Activated naive CD4-positive, alpha-beta T cell treated with Interleukin-2 at 50 U/mL for 16 hours (primary cell): Measurements from ENCODE around the gene NEK7.

Source experiments
- DNase-seq: peaks from one replicate; pipeline ENCODE4 v3.0.0-alpha.2; 2020

NEK7 gene

DNA sequence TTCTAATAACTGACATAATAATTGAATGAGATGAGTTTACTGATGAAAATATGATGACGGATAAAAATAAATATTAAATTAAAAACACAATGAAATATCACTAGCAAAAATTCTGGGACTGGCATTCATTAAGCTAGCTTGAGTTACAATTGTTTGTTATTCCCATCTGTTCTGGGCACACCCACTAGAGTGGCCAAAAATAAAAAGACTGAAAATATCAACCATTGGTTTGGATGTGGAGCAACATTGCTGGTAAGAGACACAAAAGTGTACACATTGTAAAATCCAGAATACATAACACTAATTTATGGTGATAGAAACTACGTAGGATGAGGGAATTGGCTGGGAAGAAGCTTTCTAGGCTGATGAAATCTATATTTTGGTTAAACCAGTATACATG, 9.6 kb upstream of the NEK7 start:
- DNase-seq = no peak

DNA sequence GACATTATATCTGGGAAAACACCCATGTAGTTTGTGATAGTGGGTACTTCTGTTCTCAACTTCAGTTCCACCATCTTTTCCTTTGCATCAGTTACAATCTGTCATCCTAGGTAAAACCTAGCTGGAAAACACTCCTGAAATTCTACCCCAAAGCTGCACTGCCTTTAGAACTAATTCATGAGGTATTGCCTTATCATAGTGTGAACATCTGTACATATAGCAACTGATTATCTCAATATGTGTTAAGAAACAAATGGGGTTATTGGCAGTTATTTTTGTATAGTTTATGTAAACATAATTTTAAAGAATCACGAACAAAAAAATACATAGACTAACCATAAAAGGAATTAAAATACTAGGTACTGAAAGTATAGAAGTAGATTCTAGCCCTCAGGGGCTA, 6.4 kb upstream of the NEK7 start:
- DNase-seq = no peak

DNA sequence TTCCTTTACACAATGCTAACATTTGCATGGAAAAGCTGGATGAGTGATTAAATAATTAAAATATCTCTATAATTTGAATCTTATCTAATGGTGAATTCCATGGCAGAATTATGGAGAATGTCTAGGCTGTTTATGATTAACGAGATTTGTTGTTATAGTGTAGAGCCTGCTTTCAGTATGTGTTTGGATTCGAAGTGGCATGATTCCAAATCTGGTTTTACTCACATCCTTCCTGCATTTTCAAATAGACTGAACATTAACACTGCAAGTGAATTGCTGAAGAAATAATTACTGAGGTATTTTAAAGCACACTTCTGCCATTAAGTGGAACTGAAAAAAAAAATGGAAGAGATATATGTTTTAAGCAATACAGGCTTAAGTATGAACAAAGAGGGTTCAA, 5.1 kb upstream of the NEK7 start:
- no peak for DNase-seq

DNA sequence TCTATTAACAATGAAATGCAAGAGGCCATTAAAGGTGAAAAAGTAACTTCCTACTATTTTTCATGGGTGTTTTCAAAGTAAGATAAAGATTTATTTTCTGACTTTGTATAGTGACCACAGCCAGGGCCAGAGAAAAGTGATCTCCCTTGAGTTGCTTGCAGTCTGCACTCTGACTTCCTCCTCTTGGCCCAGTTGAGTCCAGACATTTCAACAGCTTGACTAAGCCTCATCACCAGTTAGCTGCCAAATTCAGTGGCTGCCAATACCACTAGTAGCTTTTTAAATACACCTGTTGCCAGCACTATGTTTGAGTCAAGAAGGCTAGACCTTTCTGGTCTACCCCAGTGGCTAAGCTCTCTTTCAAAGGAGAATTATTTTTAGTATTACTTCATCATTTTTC, 3.7 kb upstream of the NEK7 start:
- no peak for DNase-seq

DNA sequence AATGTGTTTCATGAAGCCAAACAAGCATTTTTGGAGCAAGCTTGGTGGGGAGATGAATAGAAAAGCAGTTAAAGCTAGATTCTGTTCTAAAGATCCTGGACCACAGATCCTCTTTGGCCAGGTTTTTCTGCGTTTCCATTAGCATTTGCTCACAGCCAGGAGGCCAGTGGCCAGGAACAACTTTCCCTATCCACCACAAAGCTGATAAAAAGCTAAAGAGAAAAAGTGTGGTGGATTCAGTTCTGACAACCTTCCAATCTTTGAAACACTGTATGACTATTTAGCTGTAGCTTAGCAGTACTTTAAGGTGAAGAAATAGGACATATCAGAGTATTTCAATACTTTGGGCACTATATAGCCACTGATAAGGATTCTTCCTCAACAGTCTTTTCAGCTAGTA, 3.0 kb upstream of the NEK7 start:
- no peak for DNase-seq

DNA sequence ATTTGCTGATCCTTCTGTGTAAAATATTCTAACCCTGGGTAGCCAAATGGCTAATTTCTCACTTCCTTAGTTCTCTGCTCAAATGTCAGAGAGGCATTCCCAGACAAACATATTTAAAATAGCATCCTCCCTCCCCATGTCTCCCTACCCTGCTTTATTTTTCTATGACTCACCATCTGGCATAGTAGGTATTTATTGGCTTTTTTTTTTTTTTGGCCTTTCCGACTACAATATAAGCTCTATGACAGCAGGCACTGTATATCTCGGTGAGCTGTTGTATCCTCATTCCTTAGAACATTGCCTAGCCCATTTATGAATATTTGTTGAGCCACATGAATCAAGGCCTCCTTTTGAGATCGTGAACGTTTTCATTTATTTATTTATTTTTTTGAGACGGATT, 1.5 kb upstream of the NEK7 start:
- no peak for DNase-seq

DNA sequence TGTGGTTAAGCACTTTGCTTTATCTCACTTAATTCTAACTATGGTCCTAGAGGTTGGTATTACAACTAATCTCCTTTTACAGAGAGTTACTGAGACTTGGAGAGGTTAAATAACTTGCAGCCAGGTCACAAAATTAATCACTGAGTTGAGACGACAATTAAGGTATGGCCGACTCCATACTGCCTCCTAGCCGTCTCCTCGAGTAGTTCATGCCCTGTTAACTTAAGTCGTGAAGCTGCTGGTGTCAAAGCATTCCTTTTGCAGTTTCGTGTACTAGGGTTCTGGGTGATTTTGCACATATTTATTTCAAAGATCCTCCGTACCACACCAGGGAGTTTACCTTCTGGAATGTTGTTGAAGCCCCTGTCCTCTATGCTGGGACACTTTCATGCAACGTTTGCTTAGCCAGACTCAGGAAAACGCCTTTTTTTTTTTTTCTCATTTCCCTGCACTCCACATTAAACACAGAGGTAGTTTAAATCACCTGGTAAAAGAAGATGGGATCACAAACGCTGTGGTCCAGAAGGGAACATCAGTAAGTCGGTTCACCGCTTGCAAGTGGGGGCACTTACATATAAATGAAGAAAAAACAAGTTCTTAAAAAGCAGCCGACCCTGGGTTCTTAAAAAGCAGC, 570 bp upstream of the NEK7 start:
- peak; percentile 79 for DNase-seq

DNA sequence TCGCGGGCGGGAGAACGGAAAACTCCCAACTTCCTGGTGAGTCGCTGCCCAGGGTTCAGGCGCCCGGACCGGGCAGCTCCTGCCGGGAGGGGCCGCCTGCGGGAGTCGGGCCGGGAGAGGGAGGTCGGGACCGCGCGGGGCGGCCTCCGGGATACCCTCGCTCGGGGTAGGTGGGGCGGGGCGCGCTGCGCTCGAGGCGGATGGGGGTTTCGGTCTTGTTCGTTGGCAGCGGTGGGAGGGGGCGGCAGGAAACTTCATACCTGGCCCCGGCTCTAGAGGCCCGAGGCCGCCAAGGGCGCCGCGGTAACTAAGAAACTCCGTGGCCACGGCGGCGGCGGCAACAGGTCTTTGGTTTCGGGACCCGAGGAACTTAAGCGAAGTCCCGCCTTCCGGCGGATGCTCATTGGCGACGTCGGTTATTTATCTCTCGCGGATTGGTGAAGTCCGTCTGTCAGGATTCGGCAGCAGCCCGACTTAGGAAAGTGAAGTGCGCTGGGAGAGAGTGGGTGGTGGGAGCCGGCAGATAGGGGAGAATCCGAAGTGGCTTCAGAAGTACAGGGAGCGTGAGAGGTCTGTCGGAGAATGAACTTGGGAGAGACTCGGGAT, 546 bp downstream of the NEK7 start:
- peak; percentile 86 for DNase-seq

DNA sequence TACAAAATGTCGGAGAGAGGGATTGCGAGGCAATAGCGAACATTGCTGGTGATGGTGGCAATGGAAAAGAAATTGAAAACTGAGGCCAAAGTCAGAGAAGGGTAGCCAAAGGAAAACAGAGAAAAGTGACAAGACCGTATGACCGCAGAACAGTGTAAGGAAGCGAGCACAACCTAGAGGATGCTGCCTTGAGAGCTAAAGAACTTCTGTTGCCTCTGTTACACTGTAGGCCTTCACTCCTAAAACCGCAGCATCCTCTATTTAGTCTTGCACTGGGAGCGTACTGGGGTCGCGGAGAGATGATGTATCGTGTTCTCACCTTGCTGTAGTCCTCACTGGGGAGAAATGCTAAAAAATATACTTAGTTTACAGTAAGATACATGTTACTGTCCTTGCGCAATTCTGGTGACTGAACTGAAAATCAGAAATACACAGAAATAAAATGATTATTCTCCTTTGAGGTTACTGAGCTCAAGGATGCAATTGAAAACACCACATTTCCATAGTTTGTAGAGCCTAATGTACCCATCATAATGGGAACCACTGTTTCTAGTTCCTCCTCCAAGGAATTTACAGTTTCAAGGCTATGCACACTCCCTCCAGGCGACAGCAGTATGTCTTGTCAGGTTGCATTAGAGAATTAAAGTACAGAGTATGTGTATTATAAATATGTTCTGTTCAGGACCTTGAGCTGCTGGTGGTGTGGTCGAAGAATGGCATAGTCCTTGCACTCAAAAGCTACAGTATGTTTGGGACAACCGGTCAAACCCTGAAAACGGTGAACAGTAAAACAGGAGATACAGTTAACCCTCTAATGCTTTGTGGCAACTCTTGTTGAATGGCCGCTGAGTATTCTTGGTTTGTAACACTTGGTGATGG, 1.3 kb downstream of the NEK7 start:
- DNase-seq = no peak

DNA sequence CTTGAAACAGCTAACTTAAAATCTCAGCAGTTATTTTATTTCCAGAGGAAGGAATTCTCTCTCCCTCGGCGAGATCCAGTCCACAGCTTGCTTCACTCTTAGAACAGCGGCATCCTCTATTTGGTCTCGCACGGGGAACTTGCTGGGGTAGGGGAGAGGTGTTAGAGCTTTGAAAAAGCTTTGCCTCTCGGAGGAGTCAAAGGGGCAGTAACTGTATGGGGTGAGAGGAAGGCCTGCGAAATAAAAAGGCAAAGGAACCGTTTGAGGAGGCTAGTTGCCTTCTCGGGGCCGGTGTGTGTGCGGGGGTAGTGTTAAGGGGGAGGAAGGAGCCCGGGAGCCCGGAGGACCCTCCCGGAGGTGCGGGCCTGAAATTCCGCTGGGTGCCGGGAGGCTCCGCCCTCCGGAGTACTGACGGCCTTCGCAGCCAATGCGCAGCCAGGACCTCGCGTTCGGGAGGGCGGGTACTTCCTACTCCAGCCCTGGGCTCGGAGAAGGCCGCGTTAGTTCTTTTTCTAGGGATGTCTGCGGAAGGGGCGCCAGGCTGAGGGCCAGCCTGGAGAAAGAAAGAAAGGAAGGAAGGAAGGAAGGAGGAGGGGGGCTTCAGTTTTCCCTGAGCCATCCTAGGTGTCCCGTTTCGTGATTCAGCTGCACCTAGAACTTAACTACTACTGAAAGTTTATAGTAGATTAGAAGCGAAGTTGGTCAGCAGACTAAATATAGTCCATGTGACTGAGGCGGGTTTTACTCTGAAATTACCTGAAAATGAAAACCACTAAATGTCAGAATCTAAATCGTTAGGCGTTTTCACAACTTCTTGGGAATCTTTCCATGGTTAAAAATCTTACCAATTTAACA, 2.2 kb downstream of the NEK7 start:
- DNase-seq = peak; percentile 88

DNA sequence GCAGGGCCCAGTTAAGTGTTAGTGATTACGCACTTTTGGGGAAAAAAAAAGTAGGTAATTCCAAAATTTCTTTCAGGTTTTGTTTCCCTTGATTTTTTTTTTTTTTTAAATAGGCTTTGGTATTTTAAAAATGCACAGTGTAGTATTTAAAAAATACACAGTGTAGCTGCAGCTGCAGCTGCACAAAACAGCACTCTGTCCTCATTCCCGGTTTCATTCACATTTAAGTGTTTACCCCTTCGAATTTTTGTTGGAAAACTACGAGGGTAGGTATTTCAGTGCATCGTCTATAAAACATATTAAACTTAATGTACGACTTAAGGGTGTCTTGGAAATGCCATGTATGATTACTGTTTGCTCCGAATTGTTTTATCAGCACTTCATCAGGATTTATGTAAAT, 3.4 kb downstream of the NEK7 start:
- DNase-seq = no peak

DNA sequence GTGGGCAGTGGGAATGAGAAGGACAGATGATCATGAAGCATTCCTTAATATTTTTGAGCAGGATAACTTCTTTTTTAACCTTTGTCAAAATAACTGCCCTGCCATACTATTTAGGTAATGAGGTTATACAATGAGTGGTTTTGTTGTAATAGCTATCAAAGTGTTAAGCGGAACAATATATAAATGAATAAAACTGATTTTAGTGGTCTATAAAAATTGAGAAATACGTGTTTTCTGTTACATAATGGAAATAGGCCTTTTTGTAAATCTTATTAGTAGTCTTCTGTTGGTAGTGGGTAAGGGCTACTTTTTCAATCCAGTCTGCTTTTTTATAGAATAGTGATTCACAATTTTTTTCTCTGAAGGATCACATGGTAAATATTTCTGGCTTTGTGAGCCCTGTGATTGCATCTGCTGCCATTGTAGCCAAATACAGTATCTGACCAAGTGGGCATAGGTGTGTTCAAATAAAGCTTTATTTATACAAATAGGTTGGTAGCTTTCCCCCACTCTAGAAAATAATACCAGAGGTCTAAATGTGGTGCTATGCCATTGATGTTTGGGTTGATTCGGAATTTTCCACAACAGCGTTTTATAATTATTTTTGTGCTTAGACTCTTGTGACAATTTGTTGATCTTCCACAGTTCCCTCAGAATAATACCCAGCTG, 4.3 kb downstream of the NEK7 start:
- DNase-seq = no peak

DNA sequence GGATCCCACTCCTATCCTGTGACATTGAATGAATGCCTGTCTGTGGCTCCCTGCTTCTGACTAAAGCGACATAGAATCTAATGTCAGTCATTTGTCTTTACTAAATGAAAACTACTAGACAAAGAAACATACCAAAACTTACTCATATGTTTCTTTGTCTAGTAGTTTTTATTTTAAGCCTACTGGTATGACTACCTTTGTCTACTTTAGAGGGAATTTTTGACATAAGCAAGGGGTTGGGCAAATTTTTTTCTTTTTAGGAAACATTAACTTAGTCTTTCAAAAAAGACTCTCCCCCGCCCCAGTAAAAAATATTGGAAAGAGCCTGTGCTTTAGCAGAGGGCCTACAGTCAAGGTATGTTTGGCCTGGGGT, 4.9 kb downstream of the NEK7 start:
- no peak for DNase-seq

DNA sequence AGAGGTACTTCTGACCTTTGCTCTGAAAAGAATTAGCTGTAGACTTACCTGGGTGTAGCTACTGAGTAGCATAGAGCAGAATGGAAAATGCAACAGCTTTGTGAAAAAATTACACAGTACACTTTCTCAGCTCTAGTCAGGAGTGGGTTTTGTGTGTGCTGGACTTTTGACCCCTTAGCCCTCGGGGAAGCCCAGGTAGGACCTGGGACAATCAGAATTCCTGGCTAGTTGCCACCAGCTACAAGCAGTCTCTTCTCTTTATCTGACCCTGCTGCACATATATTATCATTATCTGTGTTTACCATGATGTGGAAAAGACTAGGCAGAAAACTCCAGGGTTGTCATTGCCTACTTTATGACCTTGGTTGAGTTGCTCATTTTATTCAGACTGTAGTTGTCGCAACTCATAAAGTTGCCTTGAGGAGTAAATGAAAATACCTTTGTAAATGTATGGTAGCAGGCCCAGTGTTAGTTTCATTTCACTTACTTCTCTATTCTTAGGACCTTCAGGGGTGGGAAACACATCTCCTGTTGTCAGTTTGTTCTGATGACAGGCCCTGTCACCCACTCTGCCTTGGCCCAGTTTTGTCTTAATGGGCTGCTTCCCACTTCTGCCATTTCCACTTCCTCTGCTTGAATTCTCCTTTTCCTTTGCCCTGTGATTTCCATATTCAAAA, 5.4 kb downstream of the NEK7 start:
- no peak for DNase-seq

DNA sequence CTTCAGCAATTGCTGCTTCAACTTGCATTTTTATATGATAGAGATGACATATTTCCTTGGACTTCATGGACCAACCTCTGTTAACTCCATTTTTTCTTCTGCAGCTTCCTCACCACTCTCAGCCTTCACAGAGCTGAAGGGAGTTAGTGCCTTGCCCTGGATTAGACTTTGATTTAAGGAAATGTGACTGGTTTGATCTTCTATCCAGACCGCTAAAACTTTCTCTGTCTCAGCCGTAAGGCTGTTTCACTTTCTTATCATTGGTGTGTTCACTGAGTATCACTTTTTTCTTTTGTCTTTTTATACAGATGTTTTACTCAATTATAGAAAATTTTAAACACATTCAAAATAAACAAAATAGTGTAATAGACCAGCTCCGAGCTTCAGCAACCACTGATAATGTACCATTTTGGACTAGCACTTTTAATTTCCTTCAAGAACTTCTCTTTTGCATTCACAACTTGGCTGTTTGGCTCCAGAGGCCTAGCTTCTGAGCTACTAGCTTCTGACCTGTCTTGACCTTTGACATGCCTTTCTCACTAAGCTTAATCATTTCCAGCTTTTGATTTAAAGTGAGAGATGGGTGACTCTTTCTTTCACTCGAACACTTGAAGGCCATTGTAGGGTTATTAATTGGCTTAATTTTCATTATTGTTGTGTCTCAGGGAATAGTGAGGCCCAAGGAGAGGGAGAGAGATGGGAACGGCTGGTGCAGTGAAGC, 9.3 kb downstream of the NEK7 start:
- DNase-seq = no peak

DNA sequence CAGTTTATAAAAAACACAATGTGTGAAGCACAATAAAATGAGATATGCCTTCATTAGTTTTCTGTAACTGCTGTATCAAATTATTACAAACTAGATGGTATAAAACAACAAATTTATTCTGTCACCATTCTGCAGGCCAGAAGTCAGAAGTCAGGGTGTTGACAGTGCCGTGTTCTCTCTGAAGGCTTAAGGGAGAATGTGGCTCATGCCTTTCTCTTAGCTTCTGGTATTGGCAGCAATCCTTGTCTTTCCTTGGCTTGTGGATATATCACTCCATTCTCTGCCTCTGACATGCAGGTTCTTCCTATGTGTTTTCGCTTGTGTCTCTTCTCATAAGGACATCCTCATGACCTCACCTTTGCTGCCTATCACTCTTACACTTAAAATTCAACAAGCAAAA, 10.1 kb downstream of the NEK7 start:
- no peak for DNase-seq

DNA sequence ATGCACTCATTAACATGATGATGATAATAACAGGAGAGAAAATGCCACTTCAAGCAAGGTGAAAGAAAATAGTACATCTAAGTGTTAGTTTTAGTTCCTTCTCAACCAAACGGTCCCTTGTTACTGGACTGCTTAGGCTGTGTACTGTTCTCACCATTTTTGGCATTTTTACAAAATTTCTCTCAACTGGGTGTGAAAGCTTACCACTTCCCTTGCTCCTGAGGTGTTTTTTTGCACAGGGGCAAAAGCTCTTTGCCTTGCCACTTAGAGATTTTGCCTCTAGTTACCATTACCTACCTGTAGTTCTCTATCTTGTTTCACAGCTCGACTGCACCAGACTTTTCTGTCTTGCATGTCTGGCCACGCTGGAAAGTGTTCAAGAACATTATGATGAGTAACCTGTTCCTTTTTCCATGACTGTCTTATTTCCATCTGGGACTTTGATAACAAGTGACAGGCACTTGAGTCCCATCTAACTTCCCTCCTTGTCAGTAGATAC, 10.7 kb downstream of the NEK7 start:
- peak; percentile 29 for DNase-seq

DNA sequence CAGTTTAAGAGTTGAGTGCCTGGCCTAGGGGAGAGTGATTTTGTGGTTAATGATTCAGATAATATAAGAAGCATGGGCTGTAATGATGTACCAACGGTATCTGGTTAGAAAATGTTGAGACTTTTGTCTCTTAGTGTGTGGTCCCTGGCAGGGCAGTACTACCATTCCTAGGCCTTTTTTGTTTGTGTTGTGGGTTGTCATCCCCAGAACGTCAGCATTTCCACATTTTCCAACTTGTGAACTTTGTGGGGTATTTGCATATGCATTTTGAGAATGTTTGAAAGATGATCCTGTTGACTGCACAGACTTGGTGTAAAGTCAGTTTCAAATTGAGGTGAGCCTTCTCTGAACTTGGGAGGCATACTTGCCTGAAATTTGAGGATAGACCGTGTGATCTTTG, 11.4 kb downstream of the NEK7 start:
- no peak for DNase-seq

DNA sequence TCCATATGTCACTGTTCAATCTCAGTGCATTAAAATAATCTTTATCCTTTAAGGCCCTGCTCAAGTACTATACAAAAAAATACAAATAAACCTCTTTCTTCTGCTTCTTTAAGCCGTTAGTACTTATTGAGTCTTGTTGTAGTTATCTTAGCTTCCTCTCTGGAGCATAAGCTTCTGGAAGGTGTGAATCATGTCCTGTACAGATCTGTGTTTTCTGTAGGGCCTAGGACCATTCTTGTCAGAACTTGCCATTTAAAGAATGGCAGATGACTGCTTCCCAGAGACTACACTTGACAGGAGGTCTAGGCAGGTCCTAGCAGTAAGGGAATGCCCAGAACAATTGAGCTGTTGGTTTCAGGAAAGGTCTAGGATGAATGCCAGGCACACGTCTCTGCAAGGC, 12.9 kb downstream of the NEK7 start:
- no peak for DNase-seq

DNA sequence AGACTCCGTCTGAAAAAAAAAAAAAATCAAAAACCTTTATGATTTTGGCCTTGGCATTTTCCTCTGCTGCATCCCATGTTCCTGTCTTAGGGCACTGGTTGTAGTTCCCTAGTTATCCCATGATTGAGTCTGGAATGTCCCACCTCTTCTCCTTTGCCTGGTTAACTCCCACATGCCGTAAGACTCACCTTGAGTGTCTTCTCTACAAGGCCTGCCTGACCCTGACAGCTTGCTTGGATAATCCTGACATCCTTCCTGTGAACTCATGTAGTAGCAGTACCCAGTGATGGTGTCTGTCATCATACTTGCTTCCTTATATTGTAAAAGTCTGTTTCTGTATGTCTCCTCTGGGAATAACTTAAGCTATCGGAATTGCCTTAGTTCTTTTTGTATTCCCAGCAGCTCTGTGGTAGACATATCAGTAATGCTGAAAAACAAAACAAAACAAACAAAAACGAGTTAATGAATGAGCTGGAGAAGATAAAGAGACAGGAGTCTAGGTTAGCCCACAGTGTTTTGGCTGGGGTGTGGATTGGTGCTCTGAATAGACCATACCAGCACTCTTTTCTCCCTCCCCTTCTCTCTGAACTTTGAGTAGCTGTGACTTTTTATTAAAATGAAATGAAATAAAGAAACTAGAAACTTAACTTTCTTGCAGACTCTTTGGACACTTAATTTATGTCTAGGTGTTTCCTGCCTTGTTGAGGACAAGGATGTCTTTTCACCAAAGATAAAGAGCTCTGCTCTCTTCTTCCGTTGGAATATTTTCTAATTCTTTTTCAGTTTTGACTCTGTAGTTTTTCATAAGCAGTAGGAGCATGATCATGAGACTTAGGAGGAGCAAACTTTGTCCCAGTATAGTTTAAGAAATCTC, 15.1 kb downstream of the NEK7 start:
- no peak for DNase-seq
